ENCODE measurements around the gene LMO1. TPM values are rescaled to one million over a fixed set of nuclear protein-coding genes. Genes with fewer than 3 reads are reported as not detected.

The LMO1 gene
- total and polyA plus RNA-seq, 2 of the 13 experiments (the other 11 are each of a cell fraction or from before 2014, with no cell fraction given) = not detected

DNA sequence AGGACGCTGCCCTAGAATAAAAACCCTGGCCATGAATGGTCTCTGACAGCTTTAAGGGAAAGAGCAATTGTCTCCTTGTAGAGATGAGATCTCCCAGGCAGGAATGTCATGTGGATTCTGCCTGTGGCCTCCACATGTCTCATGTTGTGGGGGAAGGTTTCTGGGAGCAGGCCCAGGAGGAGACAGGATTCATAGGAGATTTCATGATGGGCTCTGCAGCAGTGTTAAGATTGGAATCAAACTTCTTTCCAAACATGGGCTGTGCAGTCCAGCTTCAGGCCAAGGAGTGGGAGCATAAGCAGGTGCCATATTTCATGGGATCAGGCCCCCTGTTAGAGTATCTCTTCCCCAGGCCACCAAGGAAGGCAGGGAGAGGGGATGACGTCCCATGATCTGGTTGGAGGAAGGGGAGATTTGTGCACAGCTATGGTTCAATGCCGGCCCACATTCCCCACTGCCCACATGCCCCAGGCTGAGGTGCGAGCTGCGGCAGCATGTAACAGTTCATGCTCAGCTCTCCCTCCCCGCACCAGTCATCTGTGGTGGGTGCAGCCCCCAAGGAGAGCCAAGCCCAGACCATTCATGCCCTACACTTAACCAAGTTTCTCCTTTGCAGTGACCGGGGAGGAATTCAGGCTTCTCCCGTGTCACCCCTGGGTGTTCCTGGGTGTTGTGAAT is 42.5 kb downstream of the LMO1 start:
- FAIRE-seq = no peak
- no TSS peak for BruUV-seq (replicated peaks)
- peaks cover 0 to 37% of the 10 kb centered on the region in 2 experiments; a peak in 4 of 5 replicates for H3K27me3 ChIP-seq (ENCODE audit: control insufficient read depth in 1 of 2, insufficient read depth in 2 of 2, low read length in 2 of 2)
- H3K36me3 ChIP-seq (replicated peaks in 1 of 2; ENCODE audit: control insufficient read depth in 1 of 2, insufficient read depth in 2 of 2, low read length in 2 of 2) = no peaks in the 10 kb centered on the region
- H3K4me3 ChIP-seq (replicated peaks in 1 of 3; ENCODE audit: insufficient read depth in 1 of 3, low read depth in 2 of 3, low read length in 3 of 3) = no peak overlapping the region
- in situ Hi-C loops (cut with HindIII; ENCODE audit: extremely low pct_ligation_motif_present, low pct_unique_long_range_greater_than_20kb) = no loop called here
- H3K9ac ChIP-seq (ENCODE audit: insufficient read depth, low read depth, low read length) = no peak overlapping the region
- CTCF ChIA-PET (ENCODE audit: low intra/inter-chr PET ratio, low total read pairs) = no interaction called here
- H3K4me1 ChIP-seq (ENCODE audit: insufficient read depth, low read length) = no peaks in the 10 kb centered on the region
- 16% methylated on average over 5 of the region's 8 CpGs for WGBS (ENCODE audit: low lambda C conversion rate)
- H3K79me2 ChIP-seq (ENCODE audit: insufficient read depth, low read length) = no peaks in the 10 kb centered on the region
- no peaks in the 10 kb centered on the region; the same call in 1 of the 2 replicates for H4K20me1 ChIP-seq (ENCODE audit: insufficient read depth, low read length)
- H3K27ac ChIP-seq (ENCODE audit: extremely low read length, insufficient read depth, low read length) = no peak overlapping the region
- POLR2A ChIA-PET = no interaction called here
- DNase-seq (ENCODE audit: low spot score) = no peak
- intact Hi-C loops (cut with micrococcal nuclease; ENCODE audit: unreplicated experiment) = no loop called here
- H3K9me3 ChIP-seq (ENCODE audit: low read length) = no peaks in the 10 kb centered on the region
- H3K4me2 ChIP-seq (ENCODE audit: low read depth, low read length) = no peak overlapping the region
- H2AFZ ChIP-seq (ENCODE audit: low read length) = no peak overlapping the region
- ATAC-seq = no peak
- TF ChIP-seq, protein P1, sequence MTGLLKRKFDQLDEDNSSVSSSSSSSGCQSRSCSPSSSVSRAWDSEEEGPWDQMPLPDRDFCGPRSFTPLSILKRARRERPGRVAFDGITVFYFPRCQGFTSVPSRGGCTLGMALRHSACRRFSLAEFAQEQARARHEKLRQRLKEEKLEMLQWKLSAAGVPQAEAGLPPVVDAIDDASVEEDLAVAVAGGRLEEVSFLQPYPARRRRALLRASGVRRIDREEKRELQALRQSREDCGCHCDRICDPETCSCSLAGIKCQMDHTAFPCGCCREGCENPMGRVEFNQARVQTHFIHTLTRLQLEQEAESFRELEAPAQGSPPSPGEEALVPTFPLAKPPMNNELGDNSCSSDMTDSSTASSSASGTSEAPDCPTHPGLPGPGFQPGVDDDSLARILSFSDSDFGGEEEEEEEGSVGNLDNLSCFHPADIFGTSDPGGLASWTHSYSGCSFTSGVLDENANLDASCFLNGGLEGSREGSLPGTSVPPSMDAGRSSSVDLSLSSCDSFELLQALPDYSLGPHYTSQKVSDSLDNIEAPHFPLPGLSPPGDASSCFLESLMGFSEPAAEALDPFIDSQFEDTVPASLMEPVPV (CRISPR knock-in tag; IDR thresholded peaks at IDR 0.05) = no peak
- no peak for TF ChIP-seq ZNF674 (CRISPR knock-in tag; IDR thresholded peaks at IDR 0.05; ENCODE audit: low read depth)
- TF ChIP-seq, protein P2, sequence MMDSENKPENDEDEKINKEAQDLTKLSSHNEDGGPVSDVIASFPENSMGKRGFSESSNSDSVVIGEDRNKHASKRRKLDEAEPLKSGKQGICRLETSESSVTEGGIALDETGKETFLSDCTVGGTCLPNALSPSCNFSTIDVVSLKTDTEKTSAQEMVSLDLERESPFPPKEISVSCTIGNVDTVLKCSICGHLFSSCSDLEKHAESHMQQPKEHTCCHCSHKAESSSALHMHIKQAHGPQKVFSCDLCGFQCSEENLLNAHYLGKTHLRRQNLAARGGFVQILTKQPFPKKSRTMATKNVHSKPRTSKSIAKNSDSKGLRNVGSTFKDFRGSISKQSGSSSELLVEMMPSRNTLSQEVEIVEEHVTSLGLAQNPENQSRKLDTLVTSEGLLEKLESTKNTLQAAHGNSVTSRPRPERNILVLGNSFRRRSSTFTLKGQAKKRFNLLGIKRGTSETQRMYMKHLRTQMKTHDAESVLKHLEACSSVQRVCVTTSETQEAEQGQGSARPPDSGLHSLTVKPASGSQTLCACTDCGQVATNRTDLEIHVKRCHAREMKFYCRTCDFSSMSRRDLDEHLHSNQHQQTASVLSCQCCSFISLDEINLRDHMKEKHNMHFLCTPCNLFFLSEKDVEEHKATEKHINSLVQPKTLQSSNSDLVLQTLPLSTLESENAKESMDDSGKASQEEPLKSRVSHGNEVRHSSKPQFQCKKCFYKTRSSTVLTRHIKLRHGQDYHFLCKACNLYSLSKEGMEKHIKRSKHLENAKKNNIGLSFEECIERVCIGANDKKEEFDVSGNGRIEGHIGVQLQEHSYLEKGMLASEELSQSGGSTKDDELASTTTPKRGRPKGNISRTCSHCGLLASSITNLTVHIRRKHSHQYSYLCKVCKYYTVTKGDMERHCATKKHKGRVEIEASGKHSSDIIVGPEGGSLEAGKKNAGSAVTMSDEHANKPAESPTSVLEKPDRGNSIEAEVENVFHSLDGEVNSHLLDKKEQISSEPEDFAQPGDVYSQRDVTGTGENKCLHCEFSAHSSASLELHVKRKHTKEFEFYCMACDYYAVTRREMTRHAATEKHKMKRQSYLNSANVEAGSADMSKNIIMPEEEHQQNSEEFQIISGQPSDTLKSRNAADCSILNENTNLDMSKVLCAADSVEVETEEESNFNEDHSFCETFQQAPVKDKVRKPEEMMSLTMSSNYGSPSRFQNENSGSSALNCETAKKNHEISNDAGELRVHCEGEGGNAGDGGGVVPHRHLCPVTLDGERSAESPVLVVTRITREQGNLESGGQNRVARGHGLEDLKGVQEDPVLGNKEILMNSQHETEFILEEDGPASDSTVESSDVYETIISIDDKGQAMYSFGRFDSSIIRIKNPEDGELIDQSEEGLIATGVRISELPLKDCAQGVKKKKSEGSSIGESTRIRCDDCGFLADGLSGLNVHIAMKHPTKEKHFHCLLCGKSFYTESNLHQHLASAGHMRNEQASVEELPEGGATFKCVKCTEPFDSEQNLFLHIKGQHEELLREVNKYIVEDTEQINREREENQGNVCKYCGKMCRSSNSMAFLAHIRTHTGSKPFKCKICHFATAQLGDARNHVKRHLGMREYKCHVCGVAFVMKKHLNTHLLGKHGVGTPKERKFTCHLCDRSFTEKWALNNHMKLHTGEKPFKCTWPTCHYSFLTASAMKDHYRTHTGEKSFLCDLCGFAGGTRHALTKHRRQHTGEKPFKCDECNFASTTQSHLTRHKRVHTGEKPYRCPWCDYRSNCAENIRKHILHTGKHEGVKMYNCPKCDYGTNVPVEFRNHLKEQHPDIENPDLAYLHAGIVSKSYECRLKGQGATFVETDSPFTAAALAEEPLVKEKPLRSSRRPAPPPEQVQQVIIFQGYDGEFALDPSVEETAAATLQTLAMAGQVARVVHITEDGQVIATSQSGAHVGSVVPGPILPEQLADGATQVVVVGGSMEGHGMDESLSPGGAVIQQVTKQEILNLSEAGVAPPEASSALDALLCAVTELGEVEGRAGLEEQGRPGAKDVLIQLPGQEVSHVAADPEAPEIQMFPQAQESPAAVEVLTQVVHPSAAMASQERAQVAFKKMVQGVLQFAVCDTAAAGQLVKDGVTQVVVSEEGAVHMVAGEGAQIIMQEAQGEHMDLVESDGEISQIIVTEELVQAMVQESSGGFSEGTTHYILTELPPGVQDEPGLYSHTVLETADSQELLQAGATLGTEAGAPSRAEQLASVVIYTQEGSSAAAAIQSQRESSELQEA (CRISPR knock-in tag; IDR thresholded peaks at IDR 0.05; ENCODE audit: not compliant biosample characterization) = no peak
- TF ChIP-seq, protein P3, sequence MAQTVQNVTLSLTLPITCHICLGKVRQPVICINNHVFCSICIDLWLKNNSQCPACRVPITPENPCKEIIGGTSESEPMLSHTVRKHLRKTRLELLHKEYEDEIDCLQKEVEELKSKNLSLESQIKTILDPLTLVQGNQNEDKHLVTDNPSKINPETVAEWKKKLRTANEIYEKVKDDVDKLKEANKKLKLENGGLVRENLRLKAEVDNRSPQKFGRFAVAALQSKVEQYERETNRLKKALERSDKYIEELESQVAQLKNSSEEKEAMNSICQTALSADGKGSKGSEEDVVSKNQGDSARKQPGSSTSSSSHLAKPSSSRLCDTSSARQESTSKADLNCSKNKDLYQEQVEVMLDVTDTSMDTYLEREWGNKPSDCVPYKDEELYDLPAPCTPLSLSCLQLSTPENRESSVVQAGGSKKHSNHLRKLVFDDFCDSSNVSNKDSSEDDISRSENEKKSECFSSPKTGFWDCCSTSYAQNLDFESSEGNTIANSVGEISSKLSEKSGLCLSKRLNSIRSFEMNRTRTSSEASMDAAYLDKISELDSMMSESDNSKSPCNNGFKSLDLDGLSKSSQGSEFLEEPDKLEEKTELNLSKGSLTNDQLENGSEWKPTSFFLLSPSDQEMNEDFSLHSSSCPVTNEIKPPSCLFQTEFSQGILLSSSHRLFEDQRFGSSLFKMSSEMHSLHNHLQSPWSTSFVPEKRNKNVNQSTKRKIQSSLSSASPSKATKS (CRISPR knock-in tag; IDR thresholded peaks at IDR 0.05) = no peak
- no peak for TF ChIP-seq TAF15 (IDR thresholded peaks at IDR 0.05; ENCODE audit: low read depth, low read length, poor library complexity, severe bottlenecking)
- no peak for TF ChIP-seq ZNF530 (CRISPR knock-in tag; IDR thresholded peaks at IDR 0.05; ENCODE audit: low read depth)
- no peak for TF ChIP-seq ZMYM3 (CRISPR knock-in tag; IDR thresholded peaks at IDR 0.05)
- TF ChIP-seq, protein P4, sequence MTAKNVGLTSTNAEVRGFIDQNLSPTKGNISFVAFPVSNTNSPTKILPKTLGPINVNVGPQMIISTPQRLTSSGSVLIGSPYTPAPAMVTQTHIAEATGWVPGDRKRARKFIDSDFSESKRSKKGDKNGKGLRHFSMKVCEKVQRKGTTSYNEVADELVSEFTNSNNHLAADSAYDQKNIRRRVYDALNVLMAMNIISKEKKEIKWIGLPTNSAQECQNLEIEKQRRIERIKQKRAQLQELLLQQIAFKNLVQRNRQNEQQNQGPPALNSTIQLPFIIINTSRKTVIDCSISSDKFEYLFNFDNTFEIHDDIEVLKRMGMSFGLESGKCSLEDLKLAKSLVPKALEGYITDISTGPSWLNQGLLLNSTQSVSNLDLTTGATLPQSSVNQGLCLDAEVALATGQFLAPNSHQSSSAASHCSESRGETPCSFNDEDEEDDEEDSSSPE (CRISPR knock-in tag; IDR thresholded peaks at IDR 0.05) = no peak
- no peak for TF ChIP-seq PITX1 (CRISPR knock-in tag; IDR thresholded peaks at IDR 0.05)
- no peak for TF ChIP-seq REXO4 (CRISPR knock-in tag; IDR thresholded peaks at IDR 0.05; ENCODE audit: borderline replicate concordance)

All from HepG2 (cell line).